Sciatic nerve (tissue), 2 donors: ENCODE measurements around the gene PDE3A. TPM values are rescaled to one million over a fixed set of nuclear protein-coding genes. Genes with fewer than 3 reads are reported as not detected.

Experiments used
- ATAC-seq: fragments of 200-7000 bp; cut with Tn5 transposase; one replicate; pipeline ENCODE4 v1.9.1; 2020; ENCODE audit warnings: mild to moderate bottlenecking, moderate library complexity
- DNase-seq: peaks from one replicate; pipeline ENCODE4 v3.0.0-alpha.2; 2020; ENCODE audit warnings: low spot score
- intact Hi-C: fragments of 100-400 bp; cut with DNase I; formaldehyde crosslinking; loops from one replicate; pipeline ENCODE4 v1.14.2; 2022
- total RNA-seq: library from RNA; stranded (reverse); fragmentation: NEBNext Ultra II Directional; extraction: Animal tissue kit (Norgen Biotek cat#: 25700); gene quantifications from one replicate; pipeline ENCODE4 v1.2.1, GENCODE V29; 2021
- donor health status: DM: no; HTN: no; CAD: no.
- donor health status: DM: no; HTN: no; CAD: no.

PDE3A gene
- total RNA-seq, 1 donor from 2014 or later: 10.1 TPM

DNA sequence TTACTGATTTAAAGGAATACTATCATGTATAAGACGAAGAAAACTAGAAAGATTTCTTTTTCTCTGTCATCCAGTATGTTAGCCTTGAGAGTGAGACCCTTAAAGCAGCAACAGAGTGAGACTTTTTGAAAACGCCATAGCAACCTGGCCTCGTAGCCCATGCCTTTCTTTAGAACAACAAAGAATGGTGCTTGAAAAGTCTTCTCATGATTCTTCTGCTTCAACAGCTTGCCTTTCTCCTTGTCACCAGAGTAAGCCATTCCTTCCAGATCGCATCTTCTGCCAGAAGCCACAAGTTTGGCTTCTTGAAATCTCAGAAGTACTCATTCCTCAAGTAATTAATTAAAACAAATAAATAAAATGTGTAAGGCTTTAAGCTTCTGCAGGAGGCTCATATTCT is 109.3 kb downstream of the PDE3A start:
- intact Hi-C loops: no loop called here
- DNase-seq (no peak), ATAC-seq (no peak)

DNA sequence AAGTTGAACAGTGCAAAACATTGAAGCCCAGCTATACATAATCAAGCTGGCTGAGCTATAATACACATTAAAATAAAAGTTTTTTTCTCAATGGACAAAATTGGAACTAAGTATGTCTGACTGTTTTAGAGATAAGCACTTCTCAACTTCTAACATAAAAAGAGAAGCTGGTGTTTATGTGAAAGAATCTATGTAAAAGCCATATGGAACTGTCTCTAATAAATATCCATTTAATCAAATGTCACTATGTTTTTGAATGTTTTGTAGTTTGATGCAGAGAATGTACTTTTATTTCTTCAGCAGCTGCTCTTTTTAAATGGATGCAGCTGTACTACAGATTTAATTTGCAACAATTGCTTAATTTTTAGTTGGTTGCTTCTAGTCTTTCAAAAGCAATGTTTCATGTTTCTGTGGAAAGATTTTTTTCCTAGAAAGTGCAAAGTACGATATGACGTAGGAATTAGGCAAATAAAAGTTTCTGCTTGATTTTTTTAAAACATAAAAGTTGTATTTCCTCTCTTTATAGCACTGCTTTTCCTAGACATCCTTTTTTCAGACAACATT is 114.2 kb downstream of the PDE3A start:
- ATAC-seq (no peak), DNase-seq (no peak)
- intact Hi-C loops: no loop called here

DNA sequence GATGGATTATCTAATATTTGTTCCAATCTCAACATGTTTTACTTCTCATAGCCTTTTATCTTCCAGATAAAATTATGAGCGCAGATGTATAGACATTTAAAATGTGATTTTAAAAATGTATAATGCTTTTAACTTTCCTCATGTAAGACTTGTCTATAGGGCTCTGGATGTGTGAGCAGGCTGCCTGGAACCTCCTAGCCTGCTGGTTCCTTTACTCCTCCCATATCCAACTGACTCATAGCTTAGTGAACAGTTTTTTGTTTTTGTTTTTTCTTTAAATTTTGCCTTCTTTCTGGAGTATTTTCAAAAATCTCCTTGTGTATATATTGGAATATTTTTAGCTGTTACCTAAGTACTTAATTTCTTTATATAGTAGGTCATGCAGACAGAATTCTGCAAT is 115.4 kb downstream of the PDE3A start:
- intact Hi-C loops: no loop called here
- no peak for ATAC-seq
- no peak for DNase-seq

DNA sequence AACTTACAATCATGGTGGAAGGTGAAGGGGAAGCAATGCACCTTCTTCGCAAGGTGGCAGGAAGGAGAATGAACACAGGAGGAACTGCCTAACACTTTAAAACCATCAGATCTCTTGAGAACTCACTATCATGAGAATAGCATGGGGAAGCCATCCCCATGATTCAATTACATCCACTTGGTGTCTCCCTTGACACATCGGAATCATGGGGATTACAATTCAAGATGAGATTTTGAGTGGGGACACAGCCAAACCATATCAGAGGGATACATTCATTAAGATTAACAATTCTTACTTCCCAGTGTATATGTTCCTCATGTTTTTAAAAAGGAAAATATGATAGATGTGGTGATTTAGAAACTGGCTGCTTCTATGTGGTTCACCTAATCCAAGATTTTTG is 117.9 kb downstream of the PDE3A start:
- DNase-seq (no peak), ATAC-seq (peak; percentile 13)
- intact Hi-C loops: no loop called here

DNA sequence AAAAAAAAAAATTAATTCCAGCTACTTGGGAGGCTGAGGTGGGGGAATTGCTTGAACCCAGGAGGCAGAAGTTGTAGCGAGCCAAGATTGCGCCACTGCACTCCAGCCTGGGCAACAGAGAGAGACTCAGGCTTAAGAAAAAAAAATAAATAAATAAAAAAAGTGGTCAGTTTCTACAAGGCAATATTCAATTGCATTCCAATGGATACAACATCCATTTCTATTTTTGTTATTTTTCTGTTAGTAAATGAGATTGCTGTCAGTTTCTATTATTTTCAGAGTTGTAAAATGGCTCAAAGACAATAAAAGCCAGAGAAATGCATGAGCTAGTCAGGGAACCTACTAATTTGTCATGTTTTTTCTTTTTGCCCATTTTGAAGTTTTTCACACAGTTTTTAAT is 119.2 kb downstream of the PDE3A start:
- no peak for DNase-seq
- intact Hi-C loops: no loop called here
- ATAC-seq: peak; percentile 57

DNA sequence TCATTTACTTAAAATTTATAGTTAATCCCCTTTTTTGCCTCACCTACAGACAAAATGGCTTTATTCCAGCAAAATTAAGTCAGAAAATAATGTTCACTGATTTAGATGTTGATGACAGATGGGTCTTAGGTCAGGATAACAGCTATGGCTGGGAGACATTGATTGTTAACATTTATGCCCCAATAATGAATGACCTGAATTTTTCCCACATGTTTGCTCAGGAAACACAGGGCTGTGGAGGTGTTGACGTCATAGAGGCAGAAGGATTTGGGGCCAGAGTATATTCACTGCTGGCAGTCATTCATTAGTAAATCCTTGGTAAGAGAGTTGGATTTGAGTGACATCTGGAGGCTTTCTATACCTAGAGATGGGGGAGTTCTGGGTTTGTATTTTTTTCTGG is 121.3 kb downstream of the PDE3A start:
- DNase-seq (no peak), ATAC-seq (no peak)
- intact Hi-C loops: no loop called here

DNA sequence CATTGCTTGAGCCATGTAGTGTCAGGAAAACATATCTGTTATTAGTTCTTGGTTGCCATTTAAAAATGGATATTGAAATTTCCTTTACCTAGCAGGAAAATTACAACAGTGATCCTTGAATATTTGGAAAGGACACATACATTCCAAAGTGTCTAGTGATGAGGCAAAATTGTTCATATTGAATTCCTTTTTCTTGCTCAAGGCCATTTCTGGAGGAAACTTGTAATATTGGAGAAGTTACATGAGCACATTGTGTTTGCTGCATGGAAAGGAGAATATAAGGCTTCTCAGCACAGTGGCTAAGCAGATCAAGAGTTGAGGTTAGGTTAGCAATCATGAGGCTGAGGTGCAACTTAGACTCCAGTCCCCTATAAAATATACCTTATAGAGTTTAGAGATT is 121.9 kb downstream of the PDE3A start:
- intact Hi-C loops: no loop called here
- ATAC-seq (no peak), DNase-seq (no peak)

DNA sequence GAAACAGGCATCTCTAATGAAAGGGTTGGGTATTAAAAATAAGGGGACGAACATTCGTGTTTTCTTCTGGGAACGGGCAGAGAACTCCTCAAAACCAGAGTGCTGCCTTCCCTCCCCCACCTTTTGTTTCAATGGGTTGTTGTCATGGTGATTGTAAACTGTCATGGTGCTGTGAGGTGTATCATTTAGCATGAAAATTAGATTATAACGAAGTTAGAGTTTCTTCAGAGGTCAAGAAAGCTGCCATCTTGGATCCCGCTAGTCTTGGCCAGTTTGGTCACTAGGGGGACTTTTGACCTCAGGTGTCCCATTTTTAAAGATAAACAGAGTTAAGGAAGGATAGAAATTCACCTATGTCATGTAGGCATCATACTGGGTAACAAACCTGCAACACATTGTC is 123.0 kb downstream of the PDE3A start:
- intact Hi-C loops: no loop called here

DNA sequence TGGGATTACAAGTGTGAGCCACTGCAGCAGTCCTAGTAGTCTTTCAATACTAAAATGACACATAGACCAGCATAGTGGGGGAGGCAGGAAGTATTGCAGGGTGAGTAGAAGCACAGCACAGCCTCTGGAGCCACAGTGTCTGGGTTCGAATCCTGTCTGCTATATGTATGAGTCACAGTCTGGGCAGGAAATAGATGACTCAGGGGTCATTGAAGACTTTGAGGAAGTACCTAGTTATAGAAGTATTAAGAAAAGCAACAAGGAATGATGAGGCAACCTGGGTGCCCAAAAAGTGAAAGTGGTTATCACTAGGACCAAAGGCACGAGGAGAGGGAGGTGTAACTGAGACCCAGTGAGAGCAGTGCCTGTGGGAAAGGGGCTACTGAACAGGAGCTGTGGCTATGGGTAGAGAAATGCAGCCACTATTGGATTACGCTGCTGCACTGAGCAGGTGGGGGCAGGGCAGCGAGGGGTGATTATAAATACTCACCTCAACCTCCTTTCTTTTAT is 124.0 kb downstream of the PDE3A start:
- ATAC-seq: no peak
- intact Hi-C loops: no loop called here
- no peak for DNase-seq

More for the DNA sequence above, 123.0 kb downstream of the PDE3A start:
- DNase-seq (no peak), ATAC-seq (no peak)

DNA sequence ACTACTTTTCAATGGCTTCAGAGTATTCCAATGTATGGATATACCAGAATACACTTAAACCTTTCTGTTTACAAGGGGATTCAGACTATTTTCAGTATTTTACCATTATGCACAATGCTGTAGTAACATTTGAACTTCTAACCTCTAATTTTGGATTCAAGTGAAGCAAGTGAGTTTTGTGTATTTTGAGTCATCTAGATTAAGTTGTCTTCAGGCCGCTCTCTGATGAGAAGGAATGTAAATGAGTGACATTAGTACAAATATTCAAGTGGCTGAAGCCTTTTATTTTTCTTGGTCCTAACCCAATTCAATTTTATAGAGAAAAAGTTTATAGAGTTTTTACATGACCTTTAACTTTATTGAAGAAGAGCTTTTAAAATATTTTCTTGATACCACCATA is 125.6 kb downstream of the PDE3A start:
- intact Hi-C loops: no loop called here
- no peak for DNase-seq
- ATAC-seq: no peak

DNA sequence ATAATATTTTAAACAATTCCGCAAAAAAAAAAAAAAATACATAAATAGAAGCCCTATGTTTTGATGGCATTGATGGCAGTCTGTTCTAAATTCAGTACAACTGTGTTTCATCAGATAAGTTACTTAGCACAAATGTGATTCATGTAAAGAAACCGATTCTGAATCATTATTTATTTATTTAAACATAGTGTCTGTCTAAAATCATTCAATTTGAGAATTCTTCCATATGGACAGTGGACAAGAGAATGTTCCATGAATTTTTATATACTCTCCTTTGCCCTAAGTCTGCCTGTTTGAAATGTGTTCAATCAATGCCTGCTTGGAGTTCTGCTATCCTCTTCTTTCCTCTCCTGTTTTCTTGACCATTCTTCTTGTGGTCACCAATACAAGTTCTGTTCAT is 126.5 kb downstream of the PDE3A start:
- no peak for ATAC-seq
- intact Hi-C loops: no loop called here
- DNase-seq: no peak

DNA sequence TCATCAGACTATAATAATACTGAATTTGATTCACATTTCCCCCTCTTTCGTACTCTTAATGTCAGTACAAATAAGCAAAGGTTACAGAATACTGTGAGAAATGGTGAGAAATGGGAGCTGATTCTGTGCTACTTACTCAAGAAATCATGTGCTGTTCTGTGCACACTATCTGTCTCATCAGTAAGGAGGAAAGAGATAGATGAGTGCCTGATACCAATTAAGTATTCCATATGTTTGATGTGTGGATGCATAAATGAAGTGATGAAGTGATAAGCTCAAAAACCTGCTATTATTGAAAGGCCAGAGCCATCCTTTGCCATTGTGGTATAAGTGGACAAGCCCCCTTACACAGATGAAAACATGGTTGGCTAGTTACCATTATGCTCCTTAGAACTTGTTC is 127.7 kb downstream of the PDE3A start:
- intact Hi-C loops: no loop called here
- DNase-seq (no peak), ATAC-seq (no peak)

DNA sequence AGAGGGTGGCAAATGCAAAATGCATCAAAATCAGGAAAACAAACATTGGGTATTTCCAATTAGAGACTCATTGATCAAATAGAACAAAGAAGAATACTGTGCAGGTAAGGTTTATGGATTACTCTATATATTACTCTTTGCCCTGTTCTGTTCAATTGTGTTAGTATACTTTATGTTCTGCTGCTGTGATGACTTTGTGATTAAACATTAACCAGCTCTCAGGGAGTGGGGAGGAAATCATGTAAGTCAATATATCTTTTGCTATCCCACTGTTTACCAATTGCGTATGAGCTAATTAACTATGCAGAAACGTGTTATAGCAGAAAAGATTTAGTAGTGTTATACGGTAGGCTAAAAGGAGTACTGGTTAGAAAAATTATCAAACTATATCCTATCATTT is 129.4 kb downstream of the PDE3A start:
- ATAC-seq: no peak
- DNase-seq: no peak
- intact Hi-C loops: no loop called here

DNA sequence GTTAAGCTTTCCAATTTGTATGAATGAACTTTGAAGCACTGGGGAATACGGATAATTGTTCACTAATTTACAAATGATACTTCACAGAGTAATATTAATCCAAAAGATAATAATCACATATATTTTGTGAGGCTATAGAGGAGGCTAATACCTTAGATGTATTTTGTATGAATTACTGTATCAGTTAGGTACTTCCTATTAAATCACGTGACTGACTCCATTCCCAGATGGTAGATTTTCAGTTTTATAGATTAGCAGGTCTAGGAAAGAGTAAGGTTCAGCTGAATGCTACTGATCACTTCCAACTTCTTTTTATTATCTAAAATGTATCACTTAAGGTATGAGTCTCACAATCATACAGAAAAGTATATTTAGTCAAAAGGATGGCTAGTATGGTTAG is 133.6 kb downstream of the PDE3A start:
- intact Hi-C loops: no loop called here
- no peak for ATAC-seq
- DNase-seq: no peak

DNA sequence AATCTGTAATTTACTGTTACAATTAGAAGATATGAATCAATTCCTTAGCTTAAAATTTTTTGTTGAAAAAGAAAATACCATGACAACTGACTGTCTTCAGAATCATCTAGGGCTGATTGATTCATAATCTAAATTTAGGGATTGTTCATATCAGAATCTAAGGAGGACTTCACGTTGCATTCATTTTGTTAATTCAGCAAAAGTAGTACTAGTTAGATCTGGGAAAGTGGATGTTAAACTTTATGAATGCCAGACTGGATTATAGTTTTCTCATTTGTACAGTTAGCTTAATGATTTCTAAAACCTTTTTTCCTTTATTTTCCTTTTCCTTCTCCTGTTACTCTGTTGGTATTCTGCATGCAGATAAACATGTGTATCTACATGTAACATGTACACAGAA is 135.5 kb downstream of the PDE3A start:
- ATAC-seq: no peak
- intact Hi-C loops: no loop called here
- no peak for DNase-seq

DNA sequence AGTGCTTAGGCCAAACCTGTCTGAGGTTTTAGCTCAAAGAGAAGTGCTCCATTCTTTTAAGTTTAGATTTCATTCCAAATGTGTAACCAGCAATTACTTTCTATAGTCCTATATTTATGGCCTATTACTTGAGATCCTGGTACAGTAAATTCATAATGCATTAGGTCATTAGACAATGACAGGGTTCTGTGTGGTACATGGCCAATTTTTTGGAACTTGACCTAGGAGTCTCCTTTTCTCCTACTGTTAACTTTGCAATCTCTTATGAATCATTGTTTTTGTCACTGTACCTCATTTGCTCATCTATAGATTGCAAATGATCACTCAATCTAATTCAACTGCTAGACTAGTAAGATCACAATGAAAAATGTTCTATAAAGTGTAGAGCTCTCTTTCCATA is 136.7 kb downstream of the PDE3A start:
- DNase-seq (no peak), ATAC-seq (no peak)
- intact Hi-C loops: no loop called here

DNA sequence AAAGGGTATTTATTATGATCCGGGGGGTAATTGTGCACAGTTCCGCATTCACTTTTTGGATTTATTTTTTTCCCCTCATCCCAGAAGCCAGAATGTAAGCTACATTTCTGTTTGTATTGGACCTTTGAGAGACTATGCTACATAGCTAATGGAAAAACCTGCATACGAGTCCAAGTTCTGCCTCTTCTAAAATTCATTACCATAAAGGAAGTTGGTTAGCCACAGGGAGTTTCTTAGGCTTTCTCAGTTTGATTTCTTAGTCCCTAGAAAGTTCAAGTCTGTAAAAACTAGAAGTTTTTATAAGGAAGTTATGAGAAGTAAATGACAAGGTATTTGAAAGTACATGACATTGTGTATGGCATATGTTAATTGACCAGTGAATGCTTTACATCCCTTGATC is 138.7 kb downstream of the PDE3A start:
- intact Hi-C loops: no loop called here
- ATAC-seq: no peak
- no peak for DNase-seq

DNA sequence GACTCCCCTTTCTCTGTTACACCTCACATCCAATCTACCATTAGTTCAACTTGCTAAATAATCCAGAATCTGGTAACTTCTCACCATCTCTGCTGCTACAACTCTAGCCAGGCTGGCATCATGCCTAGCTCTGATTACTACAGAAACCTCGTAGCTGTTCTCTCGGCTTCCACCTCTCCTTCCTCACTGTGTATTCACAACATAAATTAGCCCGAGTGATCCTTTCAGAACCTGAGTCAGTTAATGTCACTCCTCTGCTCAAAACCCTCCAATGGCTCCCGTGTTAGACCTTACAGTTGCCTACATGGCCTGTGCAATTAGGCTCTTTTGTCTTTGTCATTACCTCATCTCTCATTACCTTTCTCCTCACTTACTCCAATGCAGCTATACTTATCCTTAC is 139.4 kb downstream of the PDE3A start:
- intact Hi-C loops: no loop called here
- ATAC-seq (no peak), DNase-seq (no peak)

DNA sequence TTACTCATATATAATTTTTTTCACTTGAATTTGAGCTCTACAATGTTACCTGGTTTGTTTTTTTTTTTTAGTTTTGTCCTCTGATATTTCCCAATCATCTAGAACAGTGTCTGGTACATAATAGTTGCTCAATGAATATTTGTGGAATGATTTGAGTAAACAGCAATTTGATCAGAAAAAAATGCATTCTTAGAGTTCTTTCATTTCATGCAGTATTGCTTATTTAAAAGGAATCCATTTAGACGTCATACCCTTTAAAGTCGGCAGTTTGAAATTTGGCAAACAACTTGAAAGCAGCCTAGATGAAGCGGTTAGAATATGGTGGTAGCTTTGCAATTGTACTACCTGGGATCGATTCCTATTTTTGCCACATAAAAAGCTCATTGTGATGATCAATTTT is 140.0 kb downstream of the PDE3A start:
- ATAC-seq: no peak
- intact Hi-C loops: no loop called here

DNA sequence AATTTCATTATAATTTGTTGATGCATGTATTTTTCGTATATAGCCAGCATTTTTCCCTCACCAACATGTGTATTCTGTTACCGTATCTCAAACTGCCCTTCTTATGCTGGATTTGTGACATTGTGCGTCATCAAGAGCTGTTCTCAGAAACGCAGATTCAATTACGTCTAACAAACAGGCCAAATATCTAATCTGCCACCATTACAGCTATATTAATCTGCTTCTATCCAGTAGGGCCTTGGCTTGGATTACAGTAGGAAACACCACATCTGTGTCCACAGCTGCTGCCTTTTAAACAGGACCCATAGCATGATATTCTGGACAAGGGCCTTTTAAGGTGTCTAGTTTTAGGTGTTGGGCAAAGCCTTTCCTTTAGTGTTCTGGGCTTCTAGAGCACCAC is 140.6 kb downstream of the PDE3A start:
- no peak for ATAC-seq
- intact Hi-C loops: no loop called here
- DNase-seq: no peak

More for the DNA sequence above, 140.0 kb downstream of the PDE3A start:
- DNase-seq: no peak

DNA sequence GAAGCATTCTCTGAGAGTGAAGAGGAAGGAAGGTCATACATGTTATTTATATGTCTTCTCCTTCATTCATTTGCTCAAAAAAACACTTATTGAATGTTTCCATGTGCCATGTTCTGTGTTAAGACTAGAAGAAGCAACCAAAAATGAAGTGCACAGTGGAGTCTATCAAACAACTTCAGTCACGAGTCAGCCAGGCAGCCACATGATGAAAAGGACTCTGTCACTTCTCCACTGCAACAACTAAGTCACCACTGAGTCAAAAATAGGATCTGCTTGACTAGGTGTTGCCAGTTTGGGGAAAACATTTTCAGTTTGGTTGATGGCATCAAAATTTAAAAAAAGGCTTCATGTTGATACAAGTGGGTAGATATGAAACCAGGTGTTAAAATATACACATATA is 142.5 kb downstream of the PDE3A start:
- DNase-seq: no peak
- intact Hi-C loops: no loop called here
- ATAC-seq: no peak

DNA sequence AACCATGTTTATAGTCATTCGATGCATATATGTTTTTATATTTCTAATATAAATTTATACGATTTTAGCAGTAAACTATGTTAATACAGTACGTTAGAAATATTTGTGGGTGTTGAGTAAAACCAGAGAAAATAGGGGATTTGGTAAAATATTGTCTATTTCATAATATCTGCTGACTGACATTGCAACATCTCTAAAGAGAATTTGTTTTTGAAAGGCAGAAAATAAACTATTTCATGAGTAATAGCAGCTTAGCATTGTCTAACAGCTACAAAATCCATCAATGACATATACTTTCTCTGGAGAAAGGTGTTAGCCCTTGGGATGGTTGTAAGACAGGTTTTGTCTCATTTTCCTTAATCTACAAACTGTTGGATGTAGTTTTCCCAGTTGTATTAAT is 144.9 kb downstream of the PDE3A start:
- ATAC-seq: peak; percentile 59
- no peak for DNase-seq
- intact Hi-C loops: no loop called here
